Neural progenitor cell (in vitro differentiated cells): ENCODE data around the gene GPR158. TPM values are rescaled to one million over a fixed set of nuclear protein-coding genes. Genes with fewer than 3 reads are reported as not detected.

Experiments used
- DNase-seq: peaks from one replicate; pipeline ENCODE4 v3.0.0-alpha.2; 2016; ENCODE audit warnings: low spot score
- H2AFZ ChIP-seq: fragments of 200-600 bp; sonication (generic); replicated peaks from 2 replicates; pipeline ENCODE4 v1.6.1; 2016; ENCODE audit warnings: antibody characterized with exemption
- H3F3A ChIP-seq: fragments of 200-600 bp; sonication (generic); 2 replicates; pipeline ENCODE4 v1.6.1; 2016; ENCODE audit warnings: antibody characterized with exemption, low read depth
- H3K27ac ChIP-seq: fragments of 200-600 bp; sonication (generic); 2 replicates; pipeline ENCODE4 v1.5.1; 2016; ENCODE audit warnings: mild to moderate bottlenecking
- H3K27me3 ChIP-seq: fragments of 200-600 bp; sonication (generic); 2 replicates; pipeline ENCODE4 v1.6.1; 2016; ENCODE audit warnings: mild to moderate bottlenecking, moderate library complexity
- H3K36me3 ChIP-seq: fragments of 200-600 bp; sonication (generic); 2 replicates; pipeline ENCODE4 v1.5.1; 2016
- H3K4me1 ChIP-seq: fragments of 200-600 bp; sonication (generic); 2 replicates; pipeline ENCODE4 v1.6.1; 2016; ENCODE audit warnings: mixed run types
- H3K4me2 ChIP-seq: fragments of 200-600 bp; sonication (generic); 2 replicates; pipeline ENCODE4 v1.6.1; 2016
- H3K4me3 ChIP-seq: fragments of 200-600 bp; sonication (generic); 2 replicates; pipeline ENCODE4 v1.5.1; 2016
- H3K79me2 ChIP-seq: fragments of 200-600 bp; sonication (generic); 2 replicates; pipeline ENCODE4 v1.6.1; 2016; ENCODE audit warnings: low read depth
- H3K9ac ChIP-seq: fragments of 200-600 bp; sonication (generic); 2 replicates; pipeline ENCODE4 v1.6.1; 2016
- H3K9me3 ChIP-seq: fragments of 200-600 bp; sonication (generic); 2 replicates; pipeline ENCODE4 v1.5.1; 2016; ENCODE audit warnings: low read depth
- H4K20me1 ChIP-seq: fragments of 200-600 bp; sonication (generic); 2 replicates; pipeline ENCODE4 v1.6.1; 2016; ENCODE audit warnings: low read depth
- H3K27ac Mint-ChIP-seq: 3 replicates; pipeline ENCODE4 v1.8.0; 2021; ENCODE audit warnings: mixed read lengths
- H3K27me3 Mint-ChIP-seq: 2 replicates; pipeline ENCODE4 v1.8.0; 2022; ENCODE audit warnings: low read depth, mild to moderate bottlenecking, inconsistent platforms, moderate library complexity, mixed read lengths; ENCODE audit not compliant: insufficient read depth
- H3K36me3 Mint-ChIP-seq: 3 replicates; pipeline ENCODE4 v1.8.0; 2021; ENCODE audit warnings: mixed read lengths
- H3K4me1 Mint-ChIP-seq: 3 replicates; pipeline ENCODE4 v1.8.0; 2021; ENCODE audit warnings: mixed read lengths
- H3K4me3 Mint-ChIP-seq: 3 replicates; pipeline ENCODE4 v1.8.0; 2021; ENCODE audit warnings: mild to moderate bottlenecking, moderate library complexity, mixed read lengths
- H3K9me3 Mint-ChIP-seq: 3 replicates; pipeline ENCODE4 v1.8.0; 2020; ENCODE audit warnings: mixed read lengths
- CTCF ChIP-seq: fragments of 200-600 bp; sonication (generic); IDR thresholded peaks from 2 replicates; pipeline ENCODE4 v1.5.1; 2017; ENCODE audit warnings: antibody characterized with exemption, mild to moderate bottlenecking
- EZH2 ChIP-seq: fragments of 200-600 bp; sonication (generic); IDR thresholded peaks from 2 replicates; pipeline ENCODE4 v1.6.1; 2017; ENCODE audit warnings: antibody characterized with exemption, mild to moderate bottlenecking, moderate library complexity
- EZH2phosphoT487 ChIP-seq: fragments of 200-600 bp; sonication (generic); IDR thresholded peaks from 2 replicates; pipeline ENCODE4 v1.6.1; 2017; ENCODE audit warnings: antibody characterized with exemption
- total RNA-seq: library from RNA; depleted of rRNA; stranded (reverse); fragments of >200 nt; gene quantifications from 2 replicates; pipeline ENCODE4 v1.2.3, GENCODE V29; 2015; ENCODE audit warnings: low replicate concordance

Gene GPR158
- total RNA-seq, 1 donor from 2014 or later: 0.39 TPM

GRCh38 chr10:25336330-25336729, 161.5 kb downstream of the GPR158 start:
- Histone ChIP-seq H3K4me3 (no peak overlapping the region), H2AFZ (no peak overlapping the region), H3K36me3 (no peaks in the 10 kb centered on the region), H3K9ac (no peak overlapping the region), H3K9me3 (no peaks in the 10 kb centered on the region), H3K79me2 (no peaks in the 10 kb centered on the region), H3K4me1 (no peaks in the 10 kb centered on the region), H4K20me1 (no peaks in the 10 kb centered on the region), H3K4me2 (no peak overlapping the region), H3F3A (no peaks in the 10 kb centered on the region), H3K27me3 (no peaks in the 10 kb centered on the region), H3K27ac (no peak overlapping the region)
- TF ChIP-seq EZH2: no peak
- TF ChIP-seq EZH2phosphoT487: no peak
- TF ChIP-seq CTCF: no peak
- no peak for DNase-seq
- Mint-ChIP-seq H3K27ac (no peak overlapping the region), H3K4me1 (no peaks in the 10 kb centered on the region), H3K27me3 (no peaks in the 10 kb centered on the region), H3K9me3 (no peaks in the 10 kb centered on the region), H3K36me3 (no peaks in the 10 kb centered on the region), H3K4me3 (no peak overlapping the region)

- Histone ChIP-seq H3K79me2 (no peaks in the 10 kb centered on the region), H3K36me3 (no peaks in the 10 kb centered on the region), H3K4me3 (no peak overlapping the region), H3K27ac (no peak overlapping the region), H3K9me3 (no peaks in the 10 kb centered on the region), H3K4me2 (no peak overlapping the region), H2AFZ (no peak overlapping the region), H4K20me1 (no peaks in the 10 kb centered on the region), H3K9ac (no peak overlapping the region), H3K4me1 (no peaks in the 10 kb centered on the region), H3F3A (no peaks in the 10 kb centered on the region), H3K27me3 (no peaks in the 10 kb centered on the region)
- no peaks in the 10 kb centered on the region for H3K27me3 Mint-ChIP-seq
- H3K36me3 Mint-ChIP-seq: no peaks in the 10 kb centered on the region
- peaks cover 6% of the 10 kb centered on the region for H3K4me1 Mint-ChIP-seq
- no peak for DNase-seq
- H3K27ac Mint-ChIP-seq: no peak overlapping the region
- TF ChIP-seq EZH2phosphoT487: no peak
- no peak for TF ChIP-seq EZH2
- TF ChIP-seq CTCF: no peak
- no peak overlapping the region for H3K4me3 Mint-ChIP-seq
- no peaks in the 10 kb centered on the region for H3K9me3 Mint-ChIP-seq
Observed at GRCh38 chr10:25338271-25338670, 163.5 kb downstream of the GPR158 start.

GRCh38 chr10:25339966-25340365, 165.2 kb downstream of the GPR158 start:
- Mint-ChIP-seq H3K4me1 (peaks cover 6% of the 10 kb centered on the region), H3K27ac (no peak overlapping the region), H3K4me3 (no peak overlapping the region), H3K36me3 (no peaks in the 10 kb centered on the region), H3K27me3 (no peaks in the 10 kb centered on the region), H3K9me3 (no peaks in the 10 kb centered on the region)
- Histone ChIP-seq H3K4me3 (no peak overlapping the region), H3K36me3 (no peaks in the 10 kb centered on the region), H3F3A (no peaks in the 10 kb centered on the region), H3K27me3 (no peaks in the 10 kb centered on the region), H3K9me3 (no peaks in the 10 kb centered on the region), H3K79me2 (no peaks in the 10 kb centered on the region), H4K20me1 (no peaks in the 10 kb centered on the region), H3K4me2 (no peak overlapping the region), H3K9ac (no peak overlapping the region), H3K4me1 (no peaks in the 10 kb centered on the region), H2AFZ (no peak overlapping the region), H3K27ac (no peak overlapping the region)
- TF ChIP-seq EZH2: no peak
- TF ChIP-seq EZH2phosphoT487: no peak
- TF ChIP-seq CTCF: no peak
- DNase-seq: no peak
